ENCODE results near the gene PPP6C.
"Not testable (repeated sequence)": the region's sequence is repeated elsewhere in the genome, so short reads cannot be mapped to it uniquely, and the experiment has no call there.

The PPP6C gene

GRCh38 chr9:125189361-125190289 lies at the start of gene PPP6C:
Gene PPP6C, minus strand, starts transcription at chr9:125189803. Its CDS starts 85 bp downstream, at chr9:125189718.
- DNase-seq (ENCODE audit: low read depth in 2 of 2): peak; percentile 97

GRCh38 chr9:125238915-125239446 lies 49.4 kb upstream of the PPP6C start:
- no peak for DNase-seq (ENCODE audit: low read depth in 2 of 2)

- no peak for DNase-seq (ENCODE audit: low read depth in 2 of 2)
Measured at GRCh38 chr9:125238127-125238914, 48.7 kb upstream of the PPP6C start.

GRCh38 chr9:125236520-125237159 lies 47.0 kb upstream of the PPP6C start:
- DNase-seq (ENCODE audit: low read depth in 2 of 2): not testable (repeated sequence)

GRCh38 chr9:125235804-125236519 lies 46.4 kb upstream of the PPP6C start:
- no peak for DNase-seq (ENCODE audit: low read depth in 2 of 2)

GRCh38 chr9:125234099-125234498 lies 44.5 kb upstream of the PPP6C start:
- not testable (repeated sequence) for DNase-seq (ENCODE audit: low read depth in 2 of 2)

GRCh38 chr9:125233678-125234077 lies 44.1 kb upstream of the PPP6C start:
- no peak for DNase-seq (ENCODE audit: low read depth in 2 of 2)

GRCh38 chr9:125227761-125228160 lies 38.2 kb upstream of the PPP6C start:
- DNase-seq (ENCODE audit: low read depth in 2 of 2): no peak

GRCh38 chr9:125224858-125225257 lies 35.3 kb upstream of the PPP6C start:
- DNase-seq (ENCODE audit: low read depth in 2 of 2): not testable (repeated sequence)

- DNase-seq (ENCODE audit: low read depth in 2 of 2): no peak
Measured at GRCh38 chr9:125218621-125219020, 29.0 kb upstream of the PPP6C start.

GRCh38 chr9:125214186-125214585 lies 24.6 kb upstream of the PPP6C start:
- DNase-seq (ENCODE audit: low read depth in 2 of 2): no peak

GRCh38 chr9:125204477-125204876 lies 14.9 kb upstream of the PPP6C start:
- DNase-seq (ENCODE audit: low read depth in 2 of 2): no peak

GRCh38 chr9:125202846-125203618 lies 13.4 kb upstream of the PPP6C start:
- DNase-seq (ENCODE audit: low read depth in 2 of 2): no peak

GRCh38 chr9:125200216-125201047 lies 10.8 kb upstream of the PPP6C start, which contains the start of gene RABEPK:
Gene RABEPK, plus strand, starts transcription at chr9:125200542. Its CDS starts 2,472 bp downstream, at chr9:125203014.
- DNase-seq (ENCODE audit: low read depth in 2 of 2): peak; percentile 90

GRCh38 chr9:125195591-125195990 lies 6.0 kb upstream of the PPP6C start:
- not testable (repeated sequence) for DNase-seq (ENCODE audit: low read depth in 2 of 2)

- not testable (repeated sequence) for DNase-seq (ENCODE audit: low read depth in 2 of 2)
Measured at GRCh38 chr9:125194466-125194865, 4.9 kb upstream of the PPP6C start.

- DNase-seq (ENCODE audit: low read depth in 2 of 2): peak in 1 of 2 donors; percentile 11
Measured at GRCh38 chr9:125190361-125190801, 778 bp upstream of the PPP6C start.

GRCh38 chr9:125189011-125189360 lies 617 bp downstream of the PPP6C start:
- no peak for DNase-seq (ENCODE audit: low read depth in 2 of 2)

- DNase-seq (ENCODE audit: low read depth in 2 of 2): no peak
Measured at GRCh38 chr9:125183561-125183960, 6.0 kb downstream of the PPP6C start.
